K562 (cell line): ENCODE measurements around the gene ATRNL1. TPM values are rescaled to one million over a fixed set of nuclear protein-coding genes. Genes with fewer than 3 reads are reported as not detected.
A peak's percentile ranks its signal among the peaks of the same experiment; 100 is the strongest.

Source experiments
- ATAC-seq: fragments of 200-7000 bp; cut with Tn5 transposase; 3 replicates; pipeline ENCODE4 v1.9.1; 2020; ENCODE audit warnings: moderate library complexity
- BruUV-seq: library from RNA; stranded (reverse); fragments of 400-500 nt; replicated peaks from 2 replicates; lab custom pipeline; 2021; lab: Mats Ljungman, UMichigan
- CTCF ChIA-PET: fragments of 300-600 bp; formaldehyde crosslinking; extraction: SDS; loops from one replicate; lab custom pipeline; 2021; ENCODE audit warnings: low intra/inter-chr PET ratio; lab: Yijun Ruan, JAX
- POLR2A ChIA-PET: fragments of 300-600, 350-650 bp; sonication (Branson Sonifier 250); formaldehyde crosslinking; extraction: SDS; loops from one replicate; lab custom pipeline; 2021; ENCODE audit warnings: antibody characterized with exemption, inconsistent platforms; lab: Yijun Ruan, JAX
- DNase-seq, 4 experiments: peaks; one replicate each; pipeline versions ENCODE4 v3.0.0 to v3.0.0-alpha.2; 2011 to 2018; ENCODE audit warnings: low spot score in 3 of 4, mixed read lengths in 3 of 4; ENCODE audit errors: extremely low read depth in 1 of 4
- FAIRE-seq: peaks from 2 replicates; lab custom pipeline; 2011; peaks lifted over from hg19 to GRCh38; lab: Jason Lieb, UNC
- H2AFZ ChIP-seq: 2 replicates; pipeline ENCODE4 v1.6.0; 2011; ENCODE audit warnings: low read depth, low read length, control low read depth, inconsistent platforms
- H3K27ac ChIP-seq: fragments of 200-600 bp; 3 replicates; pipeline ENCODE4 v1.8.0; 2011; ENCODE audit warnings: low read depth, mild to moderate bottlenecking, control low read depth, inconsistent platforms, low read length, moderate library complexity, mixed read lengths; ENCODE audit errors: extremely low read depth
- H3K27me3 ChIP-seq, 2 experiments: fragments of 300-600 bp in 1 of 2; 2 replicates in 1 of 2; 3 replicates in 1 of 2; pipeline versions ENCODE4 v1.6.0 to v1.8.0; 2011; ENCODE audit warnings: inconsistent platforms in 2 of 2, low read length in 2 of 2, mild to moderate bottlenecking in 1 of 2, mixed read lengths in 1 of 2, moderate library complexity in 1 of 2; ENCODE audit not compliant: control insufficient read depth in 2 of 2, insufficient read depth in 2 of 2
- H3K36me3 ChIP-seq: fragments of 300-600 bp; 3 replicates; pipeline ENCODE4 v1.8.0; 2011; ENCODE audit warnings: mild to moderate bottlenecking, low read length, inconsistent platforms; ENCODE audit not compliant: control insufficient read depth, insufficient read depth
- H3K4me1 ChIP-seq, 2 experiments: fragments of 200-600 bp in 1 of 2; replicated peaks in 1 of 2; 2 replicates in 1 of 2; 3 replicates in 1 of 2; pipeline versions ENCODE4 v1.5.1 to v1.8.0; 2011; ENCODE audit warnings: inconsistent platforms in 2 of 2, low read length in 2 of 2, mild to moderate bottlenecking in 1 of 2, mixed read lengths in 1 of 2, moderate library complexity in 1 of 2; ENCODE audit not compliant: control insufficient read depth in 2 of 2, insufficient read depth in 2 of 2
- H3K4me2 ChIP-seq: 2 replicates; pipeline ENCODE4 v1.6.1; 2011; ENCODE audit warnings: low read length, control low read depth, inconsistent platforms, mixed read lengths; ENCODE audit not compliant: insufficient read depth
- H3K4me3 ChIP-seq: fragments of 200-600 bp; sonication (generic), shearing (Covaris generic); 2 replicates; pipeline ENCODE4 v1.5.1; 2016; ENCODE audit warnings: control low read depth, inconsistent platforms
- H3K79me2 ChIP-seq: fragments of 200-600 bp; 3 replicates; pipeline ENCODE4 v1.8.0; 2011; ENCODE audit warnings: low read length, inconsistent platforms; ENCODE audit not compliant: control insufficient read depth, insufficient read depth
- H3K9ac ChIP-seq, 2 experiments: 2 replicates each; pipeline versions ENCODE4 v1.6.0 to v1.6.1; 2011; ENCODE audit warnings: low read depth in 2 of 2, low read length in 2 of 2, control low read depth in 1 of 2, inconsistent platforms in 1 of 2, mild to moderate bottlenecking in 1 of 2, mixed read lengths in 1 of 2; ENCODE audit not compliant: insufficient read depth in 1 of 2
- H3K9me1 ChIP-seq: one replicate; pipeline ENCODE4 v1.6.0; 2011; ENCODE audit warnings: inconsistent platforms, mild to moderate bottlenecking, low read length, moderate library complexity; ENCODE audit not compliant: control insufficient read depth, insufficient read depth
- H3K9me3 ChIP-seq: replicated peaks from 2 replicates; pipeline ENCODE4 v1.5.1; 2011; ENCODE audit warnings: low read depth, low read length, inconsistent platforms; ENCODE audit not compliant: control insufficient read depth, insufficient read depth
- H4K20me1 ChIP-seq: replicated peaks from 2 replicates; pipeline ENCODE4 v1.6.1; 2011; ENCODE audit warnings: low read length, inconsistent platforms, mixed read lengths; ENCODE audit not compliant: control insufficient read depth, insufficient read depth
- CCNT2 ChIP-seq: IDR thresholded peaks from 2 replicates; pipeline ENCODE4 v1.6.1; 2011; ENCODE audit warnings: borderline replicate concordance, low read depth, mild to moderate bottlenecking, moderate library complexity, mixed read lengths, low read length; ENCODE audit not compliant: insufficient read length; ENCODE audit errors: extremely low read depth
- CEBPG ChIP-seq, 3 experiments: fragments of 200-800 bp in 1 of 3; sonication (Bioruptor generic) in 1 of 3; sonication (generic) in 1 of 3; formaldehyde crosslinking in 1 of 3; IDR thresholded peaks in 2 of 3; conservative IDR thresholded peaks in 1 of 3; 2 replicates each; pipeline versions ENCODE4 v1.6.1 to v1.8.0; 2016 to 2022; ENCODE audit warnings: missing compliant biosample characterization in 2 of 3, missing genetic modification characterization in 2 of 3, mild to moderate bottlenecking in 1 of 3, missing genetic modification reagents in 1 of 3
- E2F4 ChIP-seq: sonication (generic); formaldehyde crosslinking; IDR thresholded peaks from 2 replicates; pipeline ENCODE4 v1.8.0; 2022; ENCODE audit warnings: mild to moderate bottlenecking, low read depth, missing genetic modification reagents
- NCOA4 ChIP-seq: fragments of 450-650 bp; IDR thresholded peaks from 2 replicates; pipeline ENCODE4 v1.6.1; 2018; ENCODE audit warnings: mild to moderate bottlenecking; ENCODE audit not compliant: partially characterized antibody
- NR2C1 ChIP-seq, 2 experiments: fragments of 450-650 bp; IDR thresholded peaks; 2 replicates each; pipeline ENCODE4 v1.6.1; 2017; ENCODE audit warnings: mild to moderate bottlenecking in 2 of 2, antibody characterized with exemption in 1 of 2, inconsistent platforms in 1 of 2, missing compliant biosample characterization in 1 of 2, missing genetic modification characterization in 1 of 2
- PHB ChIP-seq: fragments of 250-450 bp; sonication (Bioruptor Pico); IDR thresholded peaks from 2 replicates; pipeline ENCODE4 v1.5.0; 2021
- PHTF2 ChIP-seq: fragments of 250-450 bp; sonication (Bioruptor Pico); IDR thresholded peaks from 2 replicates; pipeline ENCODE4 v1.5.0; 2021; ENCODE audit warnings: mild to moderate bottlenecking
- POLR2A ChIP-seq: fragments of 450-650 bp; conservative IDR thresholded peaks from 2 replicates; pipeline ENCODE4 v1.6.1; 2016
- PTBP1 ChIP-seq: fragments of 200-400 bp; formaldehyde crosslinking; IDR thresholded peaks from 2 replicates; pipeline ENCODE4 v1.6.1; 2017; ENCODE audit warnings: low read depth, low read length
- ZBTB49 ChIP-seq: sonication (generic); formaldehyde crosslinking; IDR thresholded peaks from 2 replicates; pipeline ENCODE4 v1.8.0; 2022; ENCODE audit warnings: missing genetic modification reagents, mild to moderate bottlenecking, borderline replicate concordance
- WGBS: fragments of 100-300 bp; shearing (Covaris generic); methylation state at CpG from one replicate; pipeline ENCODE4 v1.1.6; 2016; ENCODE audit warnings: low coverage, mixed read lengths; ENCODE audit not compliant: insufficient coverage; ENCODE audit errors: missing lambda C conversion rate; 5-methylcytosine and 5-hydroxymethylcytosine counted together
- in situ Hi-C: fragments of 300-500 bp; cut with MboI; formaldehyde crosslinking; loops from 4 replicates; pipeline ENCODE4 v1.15.0; 2018; ENCODE audit warnings: inconsistent platforms, mixed read lengths
- intact Hi-C: fragments of 100-400 bp; cut with micrococcal nuclease; formaldehyde crosslinking; loops from 2 replicates; pipeline ENCODE4 v1.14.2; 2022
- polyA plus RNA-seq, 8 experiments: library from polyadenylated mRNA; depleted of rRNA in 4 of 8; stranded (reverse) in 5 of 8; unstranded in 3 of 8; fragments of >200 nt; fragmentation: Nextera tagmentation in 2 of 8; fragmentation: Illumina TruSeq in 1 of 8; extraction: Ambion mirVana in 2 of 8; extraction: Trizol in 1 of 8; gene quantifications; 2 replicates each; pipeline versions ENCODE4 v1.2.1 to v1.2.3, GENCODE V29; 2011 to 2014; ENCODE audit warnings: inconsistent platforms in 1 of 8, missing spikeins in 1 of 8
- total RNA-seq, 7 experiments: library from RNA; depleted of rRNA in 6 of 7; stranded (reverse); fragments of >200 nt in 6 of 7; fragmentation: Illumina TruSeq in 2 of 7; extraction: Trizol in 2 of 7; gene quantifications; 2 replicates each; pipeline versions ENCODE4 v1.2.1 to v1.2.3, GENCODE V29; 2011 to 2021; ENCODE audit warnings: low replicate concordance in 1 of 7

Gene ATRNL1
- total and polyA plus RNA-seq, 9 of the 15 experiments (the other 6 are each of a cell fraction or from before 2014, with no cell fraction given): 0.18 TPM; not detected in 8

- H3K4me1 ChIP-seq: no peaks in the 10 kb centered on the region
Observed at GRCh38 chr10:115328331-115328730, 235.2 kb downstream of the ATRNL1 start.

GRCh38 chr10:115335366-115335765 is 242.2 kb downstream of the ATRNL1 start:
- no peaks in the 10 kb centered on the region for H4K20me1 ChIP-seq
- in situ Hi-C loops (no loop called here), intact Hi-C loops (no loop called here)
- no peaks in the 10 kb centered on the region for H3K79me2 ChIP-seq
- 8% methylated on average over 1 of the region's 1 CpG for WGBS
- no peak for ATAC-seq
- no peak for DNase-seq
- H3K27ac ChIP-seq: no peak overlapping the region
- H3K4me1 ChIP-seq: no peaks in the 10 kb centered on the region
- H3K4me2 ChIP-seq: no peak overlapping the region
- BruUV-seq: no TSS peak
- H3K9me3 ChIP-seq: no peaks in the 10 kb centered on the region
- ChIA-PET CTCF (no interaction called here), POLR2A (no interaction called here)
- FAIRE-seq: no peak
- no peaks in the 10 kb centered on the region for H3K27me3 ChIP-seq
- no peak overlapping the region for H3K4me3 ChIP-seq
- no peaks in the 10 kb centered on the region for H3K9me1 ChIP-seq
- no peaks in the 10 kb centered on the region for H3K36me3 ChIP-seq
- H3K9ac ChIP-seq: no peak overlapping the region
- no peak for TF ChIP-seq PHB (CRISPR knock-in tag)
- no peak for TF ChIP-seq POLR2A
- no peak for TF ChIP-seq NCOA4
- TF ChIP-seq CCNT2: no peak
- no peak for TF ChIP-seq E2F4
- no peak for TF ChIP-seq NR2C1 (IDR thresholded peaks at IDR 0.05)
- no peak for TF ChIP-seq NR2C1 (tag; IDR thresholded peaks at IDR 0.05)
- no peak for TF ChIP-seq ZBTB49
- TF ChIP-seq PHTF2 (CRISPR knock-in tag): no peak
- no peak overlapping the region for H2AFZ ChIP-seq

More at GRCh38 chr10:115328331-115328730, 235.2 kb downstream of the ATRNL1 start:
- Histone ChIP-seq H3K79me2 (no peaks in the 10 kb centered on the region), H3K9ac (no peak overlapping the region), H3K27ac (no peak overlapping the region), H3K4me2 (no peak overlapping the region), H4K20me1 (no peaks in the 10 kb centered on the region), H3K27me3 (no peaks in the 10 kb centered on the region), H3K9me1 (no peaks in the 10 kb centered on the region), H3K36me3 (no peaks in the 10 kb centered on the region), H2AFZ (no peak overlapping the region), H3K4me3 (no peak overlapping the region), H3K9me3 (no peaks in the 10 kb centered on the region)
- ChIA-PET POLR2A (no interaction called here), CTCF (no interaction called here)
- in situ Hi-C loops (no loop called here), intact Hi-C loops (no loop called here)
- no peak for ATAC-seq
- BruUV-seq: no TSS peak
- 0% methylated on average over 2 of the region's 2 CpGs for WGBS
- TF ChIP-seq PTBP1 (no peak), CEBPG (CRISPR knock-in tag; IDR thresholded peaks at IDR 0.05) (no peak), CEBPG (tag; conservative IDR thresholded peaks at IDR 0.05 in 1 of 2, IDR thresholded peaks at IDR 0.05 in 1 of 2) (peak in 1 of 2 experiments; percentile 37; a peak in 1 of 4 replicates)
- DNase-seq: no peak
- FAIRE-seq: no peak
